GM12878 (cell line): ENCODE measurements around the gene CFAP90.

ENCODE experiments used
- CTCF ChIP-seq, 3 experiments: IDR thresholded peaks in 2 of 3; conservative IDR thresholded peaks in 1 of 3; 2 replicates each; pipeline ENCODE4 v1.5.1; 2011; ENCODE audit warnings: low read depth in 3 of 3, low read length in 3 of 3, mild to moderate bottlenecking in 3 of 3, control low read depth in 2 of 3, moderate library complexity in 2 of 3, inconsistent platforms in 1 of 3, mixed read lengths in 1 of 3; ENCODE audit not compliant: control insufficient read depth in 2 of 3, insufficient read depth in 1 of 3; ENCODE audit errors: extremely low read depth in 1 of 3
- FOXM1 ChIP-seq: IDR thresholded peaks from 2 replicates; pipeline ENCODE4 v1.6.1; 2012; ENCODE audit warnings: low read depth, mild to moderate bottlenecking, inconsistent platforms, low read length, moderate library complexity

GRCh38 chr5:7802855-7803254, 48.1 kb downstream of the CFAP90 start:
- TF ChIP-seq CTCF (IDR thresholded peaks at IDR 0.05 in 2 of 3, conservative IDR thresholded peaks at IDR 0.05 in 1 of 3; ENCODE audit: control insufficient read depth in 2 of 3, extremely low read depth in 1 of 3, insufficient read depth in 1 of 3, low read depth in 3 of 3, low read length in 3 of 3) (no peak), FOXM1 (no peak)
